HG03558 (cell line): ENCODE measurements around the gene FAM240A.
"Not testable (repeated sequence)": the region's sequence is repeated elsewhere in the genome, so short reads cannot be mapped to it uniquely, and the experiment has no call there.

Source experiments
- ATAC-seq: cut with Tn5 transposase; IDR thresholded peaks from one replicate; pipeline ENCODE4 v1.9.1; 2021; ENCODE audit warnings: moderate number of reproducible peaks; ENCODE audit not compliant: unreplicated experiment; ENCODE audit errors: extremely low read depth

FAM240A gene

DNA sequence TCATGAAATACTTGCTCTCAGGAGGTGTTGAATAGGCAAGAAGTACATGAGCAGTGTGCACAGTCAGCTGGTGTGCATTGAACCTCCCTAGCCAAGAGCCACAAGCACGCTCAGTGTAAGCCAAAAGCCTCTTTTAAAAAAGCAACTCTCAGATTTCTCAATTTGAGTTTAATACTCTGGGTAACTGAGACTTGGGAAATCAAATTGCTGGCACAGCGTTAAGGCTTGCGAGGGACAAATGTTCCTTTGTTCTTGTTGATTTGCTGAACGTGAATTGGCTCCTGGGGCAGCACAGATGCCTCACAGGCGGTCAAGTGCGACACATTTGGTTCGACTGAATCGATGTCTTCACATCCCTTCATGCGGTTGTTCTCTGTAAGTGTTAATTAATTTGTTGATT lies at the start of gene FAM240A:
Gene FAM240A (plus strand): TSS at position 202 of the 400 bp plus-strand sequence. CDS start 159 bp downstream, at position 361.
- ATAC-seq = no peak

DNA sequence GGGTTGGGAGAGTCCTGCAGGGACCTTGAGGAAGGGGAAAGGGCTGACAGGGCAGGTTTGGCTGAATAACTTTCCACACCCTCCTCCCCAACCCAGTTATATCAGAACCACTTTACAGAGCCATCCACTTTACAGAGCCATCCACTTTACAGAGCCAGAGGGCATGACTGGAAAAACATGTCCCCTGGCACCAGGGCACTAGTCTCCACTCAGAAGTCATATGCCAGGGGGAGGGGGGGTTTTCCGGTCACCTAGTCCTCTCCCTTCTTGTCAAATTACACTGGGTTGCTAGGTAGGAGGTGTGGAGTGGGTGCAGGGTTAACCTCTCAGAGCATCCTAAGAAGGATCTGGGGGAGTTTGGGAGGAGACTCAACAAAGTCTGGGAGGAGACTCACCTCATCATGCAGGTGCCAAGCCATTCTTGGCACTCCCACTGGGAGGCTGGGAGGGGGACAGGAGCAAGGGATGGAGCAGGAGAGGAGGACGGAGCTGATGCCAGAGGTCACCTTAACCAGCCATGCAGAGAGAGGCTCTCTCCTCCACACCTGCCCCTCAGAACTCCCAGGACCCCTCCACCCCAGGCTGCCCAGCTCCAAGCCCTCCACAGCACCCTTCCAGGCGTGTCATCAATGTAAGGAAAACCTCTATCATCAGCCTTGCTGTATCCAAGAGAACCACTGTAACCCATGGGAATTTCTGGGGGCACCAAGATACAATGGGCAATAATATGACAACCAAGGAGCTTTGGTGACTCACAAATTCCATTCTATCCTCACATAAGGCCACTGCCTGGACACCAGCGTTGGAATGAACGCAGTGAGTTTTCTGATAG lies 47.9 kb upstream of the FAM240A start:
- no peak for ATAC-seq

DNA sequence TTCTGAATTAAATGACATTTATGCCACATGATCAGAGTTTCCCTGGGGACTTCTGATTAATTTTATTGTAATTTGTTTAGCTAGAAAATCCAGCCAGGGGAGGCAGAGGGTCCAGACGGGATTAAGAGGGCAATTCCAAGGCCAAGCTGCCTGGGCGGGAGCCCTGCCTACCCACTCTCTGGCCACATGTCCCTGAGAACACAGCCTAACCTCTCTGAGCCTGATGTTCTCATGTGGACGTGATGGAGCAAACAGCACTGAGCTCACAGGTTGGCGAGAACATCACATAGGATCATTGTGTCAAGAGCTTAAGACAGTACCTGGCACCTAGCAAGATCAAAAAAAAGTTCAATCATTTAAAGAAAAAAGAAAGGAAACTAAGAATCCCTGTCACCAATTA lies 47.2 kb upstream of the FAM240A start:
- no peak for ATAC-seq

DNA sequence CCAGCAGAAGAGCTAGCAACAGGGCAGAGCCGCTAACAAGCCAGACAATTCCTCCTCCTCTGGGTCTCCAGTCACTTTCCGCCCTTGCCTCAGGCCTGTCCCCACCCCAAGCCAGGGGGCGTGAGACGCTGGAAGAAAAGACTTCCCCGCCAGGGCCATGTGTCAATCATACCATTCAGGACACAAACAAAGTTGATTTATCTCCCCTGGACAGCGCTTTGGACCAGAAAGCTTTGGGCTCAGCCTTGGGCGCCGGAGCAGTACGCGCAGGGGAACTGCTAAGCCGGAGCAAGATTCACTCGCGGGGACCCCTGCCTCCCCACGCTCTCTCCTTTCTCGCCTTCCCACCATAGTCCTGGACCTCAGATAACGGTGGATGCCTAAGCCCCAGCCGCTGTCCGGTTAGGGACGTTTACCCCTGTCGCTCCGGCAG lies 46.7 kb upstream of the FAM240A start:
- no peak for ATAC-seq

DNA sequence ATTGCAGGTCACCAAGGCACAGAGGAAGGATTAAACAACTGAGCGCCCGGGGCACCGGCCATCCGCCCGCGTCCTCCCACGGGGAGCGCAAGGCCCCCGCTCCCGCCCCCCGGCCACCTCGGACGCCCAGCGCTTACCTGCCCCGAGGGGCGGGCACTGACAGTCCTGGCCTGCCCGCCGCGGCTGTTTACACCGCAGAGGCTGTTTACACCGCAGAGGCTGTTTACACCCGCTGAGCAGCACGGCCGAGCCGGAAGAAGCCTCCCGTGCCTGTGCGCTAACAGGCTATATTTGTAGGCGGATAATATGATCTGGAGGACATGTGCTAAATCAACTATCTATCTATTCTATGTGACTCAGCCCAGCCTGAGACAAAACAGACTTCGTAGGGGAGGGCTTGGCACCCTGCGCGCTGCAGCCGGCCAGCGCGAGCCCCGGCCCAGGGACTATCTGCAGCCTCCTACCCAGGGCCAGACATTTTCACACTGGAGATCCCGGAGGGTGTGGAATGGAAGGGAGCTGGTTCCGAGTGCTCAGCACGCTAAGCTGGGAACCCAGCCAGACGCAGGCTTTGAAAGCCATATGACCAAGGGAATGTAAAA lies 46.2 kb upstream of the FAM240A start, which contains the start of gene LRRC2:
Gene LRRC2 (minus strand): TSS at position 263 of the 602 bp plus-strand sequence. CDS start 14,711 bp downstream, outside the sequence.
- ATAC-seq = no peak

DNA sequence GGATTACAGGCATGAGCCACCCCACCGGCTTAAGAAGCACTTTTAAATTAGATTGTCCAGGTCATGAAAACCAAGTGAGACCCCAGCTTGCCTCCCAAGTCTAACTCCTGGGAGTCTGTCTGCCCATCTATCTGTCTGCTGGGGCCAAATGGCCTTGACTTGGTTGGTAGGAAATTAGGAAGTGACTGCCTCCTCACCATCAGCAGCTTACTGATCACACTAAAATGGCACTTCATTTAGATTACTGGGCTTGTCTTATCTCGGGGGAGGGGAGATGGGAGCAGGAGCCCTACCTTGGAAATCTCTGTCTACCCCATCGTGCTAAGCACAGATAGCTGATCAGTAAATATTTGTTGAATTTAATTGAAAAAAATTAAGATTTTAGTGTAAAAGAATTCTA lies 40.6 kb upstream of the FAM240A start:
- ATAC-seq = no peak

DNA sequence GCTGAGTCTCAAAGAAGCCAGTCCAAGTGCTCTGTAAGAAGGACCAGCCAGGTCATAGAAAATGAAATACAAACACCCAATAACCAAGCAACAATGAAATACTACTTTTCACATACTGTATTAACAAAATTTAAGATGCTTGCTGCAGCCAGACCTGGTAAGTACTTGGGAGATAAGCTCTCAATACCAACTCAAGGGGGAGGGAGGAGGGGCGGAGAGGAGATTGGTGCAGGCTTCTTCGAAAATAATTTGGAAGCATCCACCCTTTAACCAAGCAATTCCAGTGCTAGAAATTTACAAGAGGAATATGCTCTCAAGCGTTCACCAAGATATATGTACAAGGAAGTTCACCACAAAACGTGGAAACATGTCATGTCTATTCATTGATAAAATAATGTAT lies 38.6 kb upstream of the FAM240A start:
- ATAC-seq = no peak

DNA sequence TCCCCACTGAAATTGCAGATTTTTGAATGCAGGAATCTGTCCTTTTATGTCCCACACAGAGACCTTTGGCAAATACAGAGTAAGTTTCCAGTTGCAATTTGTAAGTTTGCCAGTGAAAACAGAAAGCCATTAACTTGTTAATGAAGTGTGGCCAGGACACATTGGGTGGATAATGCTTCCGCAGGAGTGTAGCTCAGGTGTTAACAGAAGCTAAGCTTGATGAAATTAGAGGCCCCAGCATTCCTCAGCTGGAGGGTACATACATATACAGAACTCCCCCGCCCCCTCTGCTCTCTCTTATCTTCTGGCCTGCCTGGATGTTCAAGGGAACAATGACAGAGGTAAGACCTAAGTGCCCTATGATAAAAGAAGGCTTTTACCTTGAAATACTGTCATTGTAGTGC lies 38.1 kb upstream of the FAM240A start:
- ATAC-seq = no peak

DNA sequence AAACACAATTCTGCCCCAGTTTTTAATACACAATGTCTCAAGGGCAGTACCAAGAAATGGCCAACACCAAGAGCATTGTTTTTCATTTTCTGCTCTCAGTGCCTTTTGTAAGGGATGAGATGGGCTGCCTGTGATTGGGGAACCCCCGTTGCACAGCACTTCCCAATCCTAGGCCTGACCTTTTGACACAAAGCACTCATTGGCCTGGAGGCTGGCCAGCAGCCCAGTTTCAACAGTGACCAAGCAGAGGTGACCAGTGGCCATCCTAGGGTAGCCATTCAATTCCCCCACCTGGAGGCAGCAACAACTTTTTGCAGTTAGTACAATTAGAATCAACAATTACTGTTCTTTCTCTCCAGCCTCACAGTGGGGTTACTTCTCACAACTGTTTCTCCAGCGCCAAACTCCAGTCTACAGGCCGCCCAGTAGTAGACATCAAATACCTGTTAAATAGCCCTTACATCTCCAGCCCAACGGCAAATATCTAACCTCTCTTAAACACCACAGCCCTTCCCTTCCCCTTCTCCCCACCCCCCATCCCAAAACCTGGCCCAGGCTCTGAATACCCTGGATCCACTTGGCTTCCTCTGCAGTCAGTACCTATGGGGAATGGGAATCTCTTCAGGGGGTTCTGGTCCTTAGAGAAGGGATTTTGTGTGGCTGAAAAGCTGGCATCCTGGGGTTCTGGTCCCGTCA lies 37.3 kb upstream of the FAM240A start:
- no peak for ATAC-seq

DNA sequence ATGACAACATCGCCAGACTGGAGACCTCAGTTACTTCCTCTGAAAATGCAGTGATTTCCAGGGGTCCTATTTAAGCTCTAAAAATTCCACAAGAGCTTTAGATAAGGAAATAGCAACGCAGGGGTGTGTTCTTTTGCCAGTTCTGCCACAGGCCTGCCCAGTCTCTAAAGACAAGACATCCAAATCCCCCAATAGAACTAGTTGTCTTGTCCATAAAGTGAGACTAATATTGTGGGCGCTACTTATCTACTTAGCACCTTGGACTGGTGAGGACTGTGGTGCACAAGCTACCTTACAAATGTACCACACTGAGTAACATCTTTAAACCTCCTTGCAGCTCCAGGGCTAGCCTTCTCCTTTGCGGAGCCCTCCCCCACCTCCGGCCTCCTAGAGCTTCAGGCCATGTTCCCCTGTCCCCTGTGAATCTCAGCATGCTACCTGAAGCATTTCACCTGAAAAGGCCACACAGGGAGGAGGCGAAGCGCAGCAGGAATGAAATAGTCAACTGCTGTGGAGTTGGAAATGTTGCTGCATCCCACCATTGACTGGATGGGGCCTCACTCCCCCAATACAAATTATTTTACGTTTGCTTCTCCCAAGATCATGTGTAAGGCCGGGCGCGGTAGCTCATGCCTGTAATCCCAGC lies 36.6 kb upstream of the FAM240A start:
- no peak for ATAC-seq

DNA sequence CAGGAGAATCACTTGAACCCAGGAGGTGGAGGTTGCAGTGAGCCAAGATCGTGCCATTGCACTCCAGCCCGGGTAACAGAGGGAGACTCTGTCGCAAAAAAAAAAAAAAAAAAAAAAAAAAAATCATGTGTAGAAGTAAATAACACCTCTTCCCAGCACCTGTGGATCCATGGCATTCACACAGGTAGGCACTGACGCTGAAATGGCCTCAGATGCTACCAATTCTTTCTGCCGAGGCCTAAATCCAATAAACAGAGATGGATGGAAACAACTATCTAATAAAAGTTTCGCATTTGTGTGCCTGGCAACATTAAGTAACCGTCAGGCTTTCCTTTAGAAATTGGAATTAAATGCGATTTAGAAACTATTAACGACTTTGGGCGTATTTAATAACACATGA lies 35.9 kb upstream of the FAM240A start:
- no peak for ATAC-seq

DNA sequence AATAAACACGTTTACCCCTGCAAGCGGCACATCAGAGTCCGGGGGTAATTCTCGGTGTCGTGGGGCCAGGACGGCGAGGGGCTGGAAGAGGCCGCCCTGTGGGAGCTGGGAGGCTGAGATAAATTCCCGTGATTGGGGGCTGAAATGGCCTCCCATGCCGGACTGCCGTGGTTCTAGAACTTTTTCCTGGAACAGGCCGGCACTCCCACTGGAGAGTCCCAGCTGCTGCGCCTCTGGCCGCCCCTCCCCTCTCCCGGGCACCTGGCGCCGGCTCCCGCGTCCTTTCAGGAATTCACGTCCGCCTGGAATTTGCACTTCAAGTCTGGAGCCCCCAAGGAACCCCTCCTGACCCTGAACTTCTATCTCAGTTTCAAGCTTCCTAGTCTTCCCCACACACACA lies 35.4 kb upstream of the FAM240A start:
- no peak for ATAC-seq

DNA sequence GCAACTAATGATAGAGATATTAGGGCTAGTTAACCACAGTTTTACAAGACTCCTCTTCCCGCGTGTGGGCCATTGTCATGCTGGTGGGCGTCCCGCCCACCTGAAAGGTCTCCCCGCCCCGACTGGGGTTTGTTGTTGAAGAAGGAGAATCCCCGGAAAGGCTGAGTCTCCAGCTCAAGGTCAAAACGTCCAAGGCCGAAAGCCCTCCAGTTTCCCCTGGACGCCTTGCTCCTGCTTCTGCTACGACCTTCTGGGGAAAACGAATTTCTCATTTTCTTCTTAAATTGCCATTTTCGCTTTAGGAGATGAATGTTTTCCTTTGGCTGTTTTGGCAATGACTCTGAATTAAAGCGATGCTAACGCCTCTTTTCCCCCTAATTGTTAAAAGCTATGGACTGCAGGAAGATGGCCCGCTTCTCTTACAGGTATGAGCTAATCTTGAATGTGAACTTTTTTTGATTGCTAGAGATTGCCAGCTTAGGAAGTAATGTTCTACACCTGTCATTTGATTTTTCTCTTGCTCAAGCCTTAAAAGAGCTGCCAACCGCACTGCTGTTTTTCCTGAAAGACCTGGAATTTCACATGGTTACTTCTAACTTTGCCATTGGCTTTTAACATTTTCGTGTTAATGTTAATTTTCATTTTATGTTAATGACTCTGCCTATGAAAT lies 34.6 kb upstream of the FAM240A start:
- ATAC-seq = not testable (repeated sequence)

DNA sequence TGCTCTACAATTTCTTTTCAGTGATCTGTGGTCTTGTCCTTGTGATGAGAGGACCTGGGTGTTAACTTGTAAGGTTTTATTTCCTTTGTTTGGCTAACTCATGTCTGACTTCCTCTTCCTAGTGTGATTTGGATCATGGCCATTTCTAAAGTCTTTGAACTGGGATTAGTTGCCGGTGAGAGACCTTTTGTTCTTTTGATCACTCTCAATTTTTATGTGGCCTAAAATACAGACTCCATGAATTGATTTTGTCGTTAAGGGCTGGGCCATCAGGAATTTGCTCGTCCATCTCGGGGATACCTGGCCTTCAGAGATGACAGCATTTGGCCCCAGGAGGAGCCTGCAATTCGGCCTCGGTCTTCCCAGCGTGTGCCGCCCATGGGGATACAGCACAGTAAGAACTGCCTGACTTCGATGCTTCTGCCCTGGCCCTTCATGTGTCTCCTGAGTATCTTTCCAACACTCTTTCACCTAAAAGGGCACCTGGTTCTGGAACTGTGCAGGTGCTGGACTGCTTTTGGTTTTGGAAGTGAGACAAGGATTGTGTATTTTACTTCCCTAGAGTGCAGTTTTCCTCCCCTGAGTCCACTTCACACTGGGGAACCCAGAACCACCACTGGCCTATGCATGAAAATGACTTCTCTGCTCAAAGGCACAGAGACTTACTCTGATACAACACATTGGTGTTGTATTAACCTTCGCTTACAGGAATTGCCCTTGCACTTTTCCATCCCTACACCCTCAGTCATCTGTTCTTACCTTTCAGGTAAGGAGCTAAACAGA lies 33.2 kb upstream of the FAM240A start:
- ATAC-seq = no peak

DNA sequence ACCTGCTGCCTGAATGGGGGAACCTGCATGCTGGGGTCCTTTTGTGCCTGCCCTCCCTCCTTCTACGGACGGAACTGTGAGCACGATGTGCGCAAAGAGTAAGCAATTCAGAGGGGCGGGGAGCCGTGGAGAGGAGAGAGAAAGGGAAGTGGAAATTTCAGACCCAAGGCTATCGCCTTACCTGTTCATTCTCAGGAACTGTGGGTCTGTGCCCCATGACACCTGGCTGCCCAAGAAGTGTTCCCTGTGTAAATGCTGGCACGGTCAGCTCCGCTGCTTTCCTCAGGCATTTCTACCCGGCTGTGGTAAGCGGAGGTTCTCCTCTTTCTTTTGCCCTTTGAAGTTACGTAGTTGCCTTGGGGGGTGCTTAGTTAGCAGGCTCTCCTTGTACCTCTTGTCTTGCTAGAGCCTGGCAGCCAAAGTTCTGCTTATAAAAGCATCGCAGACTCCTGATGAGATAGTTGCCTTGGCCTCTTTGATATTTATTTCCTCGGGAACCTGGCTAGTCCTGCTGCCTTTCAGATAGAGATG lies 32.5 kb upstream of the FAM240A start:
- ATAC-seq = no peak

DNA sequence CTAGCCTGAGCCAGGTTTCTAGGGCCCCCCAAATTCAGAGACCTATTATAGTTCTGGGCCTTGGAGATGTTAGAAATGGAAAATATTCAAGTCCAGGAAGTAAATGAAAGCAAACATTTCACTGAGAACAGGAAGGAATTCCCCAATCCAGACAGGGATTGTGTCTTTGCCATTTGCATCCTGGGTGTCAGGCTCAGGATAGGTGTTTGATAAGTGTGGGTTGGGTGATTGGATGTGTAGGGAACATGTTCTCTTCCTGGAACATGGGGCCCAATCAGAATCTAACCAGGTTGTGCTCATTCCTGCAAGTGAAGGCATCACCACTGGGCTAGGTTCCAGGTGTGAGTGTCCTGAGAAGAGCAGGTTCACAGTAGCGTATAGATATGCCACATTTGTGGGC lies 31.6 kb upstream of the FAM240A start:
- no peak for ATAC-seq

DNA sequence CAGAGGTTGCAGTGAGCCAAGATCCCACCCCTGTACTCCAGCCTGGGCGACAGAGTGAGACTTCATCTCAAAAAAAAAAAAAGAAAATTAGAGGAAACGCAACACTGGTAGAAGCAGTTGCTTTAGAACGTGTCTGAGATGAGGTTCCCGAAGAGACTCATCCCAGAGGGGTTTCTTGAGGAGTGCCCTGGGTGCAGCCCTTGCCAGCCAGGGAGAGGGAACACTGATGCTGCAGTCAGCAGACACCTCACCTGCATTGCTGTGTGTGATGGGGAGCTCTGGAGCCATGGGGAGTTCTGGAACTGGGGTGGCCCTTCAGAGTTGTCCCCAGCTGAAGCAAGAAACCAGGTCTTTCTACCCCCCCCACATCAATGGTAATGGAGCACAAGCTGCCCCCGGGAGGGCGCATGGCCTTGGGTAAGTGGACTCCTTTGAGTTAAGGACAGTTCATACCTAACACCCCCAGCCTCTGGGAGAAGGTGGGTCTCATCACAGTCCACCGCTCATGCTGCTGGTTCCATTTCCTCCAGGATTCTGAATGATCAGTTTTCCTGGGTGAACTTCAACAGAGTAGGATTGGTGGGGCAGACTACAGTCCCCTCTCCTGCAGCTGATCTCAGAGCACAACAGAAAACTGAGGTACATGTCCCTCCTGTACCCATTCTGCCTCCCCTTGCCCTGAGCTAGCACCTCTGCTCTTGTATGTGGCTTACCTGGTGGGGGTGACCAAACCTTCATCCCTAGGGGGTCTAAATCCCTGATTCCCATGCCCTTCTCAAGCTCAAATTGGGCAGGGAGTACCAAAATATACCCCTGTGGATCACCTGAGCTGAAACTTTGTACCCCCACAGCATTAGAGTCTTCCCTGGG lies 27.5 kb upstream of the FAM240A start:
- no peak for ATAC-seq
